K562 (cell line): ENCODE results near the gene NDRG4.

Experiments
- EGR1 ChIP-seq: fragments of 450-650 bp; conservative IDR thresholded peaks from 2 replicates; pipeline ENCODE4 v1.6.1; 2017; ENCODE audit warnings: mild to moderate bottlenecking
- FOXP1 ChIP-seq: sonication (generic); formaldehyde crosslinking; IDR thresholded peaks from 2 replicates; pipeline ENCODE4 v1.8.0; 2022; ENCODE audit warnings: mild to moderate bottlenecking, missing genetic modification reagents
- GABPA ChIP-seq: fragments of 200-800 bp; sonication (Bioruptor generic); conservative IDR thresholded peaks from 2 replicates; pipeline ENCODE4 v1.6.1; 2016; ENCODE audit warnings: low read depth, missing genetic modification characterization, missing compliant biosample characterization
- TF ChIP-seq, protein P1 (sequence below), 3 experiments: IDR thresholded peaks in 2 of 3; conservative IDR thresholded peaks in 1 of 3; 2 replicates each; pipeline ENCODE4 v1.5.1; 2011 to 2012; ENCODE audit warnings: low read length in 3 of 3, mild to moderate bottlenecking in 3 of 3, control low read depth in 2 of 3, improper control_type of control experiment in 1 of 3, inconsistent platforms in 1 of 3, low read depth in 1 of 3, mixed read lengths in 1 of 3, moderate library complexity in 1 of 3; ENCODE audit not compliant: insufficient read depth in 2 of 3

DNA sequence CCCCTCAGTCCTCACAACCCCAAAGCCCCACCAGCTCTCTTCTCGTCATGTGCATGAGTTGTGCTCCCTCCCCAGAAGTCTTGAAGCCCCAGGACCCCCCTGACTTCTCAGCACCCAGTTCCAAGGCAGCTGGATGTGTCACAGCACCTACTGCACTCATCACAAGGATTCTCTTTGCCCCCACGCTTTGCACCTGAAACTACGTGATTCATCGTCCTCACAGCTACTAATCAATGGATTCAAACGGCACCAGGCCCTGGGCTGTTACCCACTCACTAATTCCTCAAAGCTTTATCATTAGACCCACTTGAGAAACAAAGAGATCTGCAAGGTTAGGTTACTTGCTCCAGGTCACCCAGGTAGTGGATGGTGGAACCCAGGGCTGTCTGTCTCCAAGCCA is 45.1 kb upstream of the NDRG4 start:
- no peak for TF ChIP-seq FOXP1 (CRISPR knock-in tag)
- no peak for TF ChIP-seq GABPA (tag)
- TF ChIP-seq, protein P1, sequence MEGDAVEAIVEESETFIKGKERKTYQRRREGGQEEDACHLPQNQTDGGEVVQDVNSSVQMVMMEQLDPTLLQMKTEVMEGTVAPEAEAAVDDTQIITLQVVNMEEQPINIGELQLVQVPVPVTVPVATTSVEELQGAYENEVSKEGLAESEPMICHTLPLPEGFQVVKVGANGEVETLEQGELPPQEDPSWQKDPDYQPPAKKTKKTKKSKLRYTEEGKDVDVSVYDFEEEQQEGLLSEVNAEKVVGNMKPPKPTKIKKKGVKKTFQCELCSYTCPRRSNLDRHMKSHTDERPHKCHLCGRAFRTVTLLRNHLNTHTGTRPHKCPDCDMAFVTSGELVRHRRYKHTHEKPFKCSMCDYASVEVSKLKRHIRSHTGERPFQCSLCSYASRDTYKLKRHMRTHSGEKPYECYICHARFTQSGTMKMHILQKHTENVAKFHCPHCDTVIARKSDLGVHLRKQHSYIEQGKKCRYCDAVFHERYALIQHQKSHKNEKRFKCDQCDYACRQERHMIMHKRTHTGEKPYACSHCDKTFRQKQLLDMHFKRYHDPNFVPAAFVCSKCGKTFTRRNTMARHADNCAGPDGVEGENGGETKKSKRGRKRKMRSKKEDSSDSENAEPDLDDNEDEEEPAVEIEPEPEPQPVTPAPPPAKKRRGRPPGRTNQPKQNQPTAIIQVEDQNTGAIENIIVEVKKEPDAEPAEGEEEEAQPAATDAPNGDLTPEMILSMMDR (IDR thresholded peaks at IDR 0.05 in 2 of 3, conservative IDR thresholded peaks at IDR 0.05 in 1 of 3; ENCODE audit: insufficient read depth in 2 of 3, low read depth in 1 of 3, low read length in 3 of 3), result no peak
- no peak for TF ChIP-seq EGR1
